ENCODE data around the gene MPZL2.

DNA sequence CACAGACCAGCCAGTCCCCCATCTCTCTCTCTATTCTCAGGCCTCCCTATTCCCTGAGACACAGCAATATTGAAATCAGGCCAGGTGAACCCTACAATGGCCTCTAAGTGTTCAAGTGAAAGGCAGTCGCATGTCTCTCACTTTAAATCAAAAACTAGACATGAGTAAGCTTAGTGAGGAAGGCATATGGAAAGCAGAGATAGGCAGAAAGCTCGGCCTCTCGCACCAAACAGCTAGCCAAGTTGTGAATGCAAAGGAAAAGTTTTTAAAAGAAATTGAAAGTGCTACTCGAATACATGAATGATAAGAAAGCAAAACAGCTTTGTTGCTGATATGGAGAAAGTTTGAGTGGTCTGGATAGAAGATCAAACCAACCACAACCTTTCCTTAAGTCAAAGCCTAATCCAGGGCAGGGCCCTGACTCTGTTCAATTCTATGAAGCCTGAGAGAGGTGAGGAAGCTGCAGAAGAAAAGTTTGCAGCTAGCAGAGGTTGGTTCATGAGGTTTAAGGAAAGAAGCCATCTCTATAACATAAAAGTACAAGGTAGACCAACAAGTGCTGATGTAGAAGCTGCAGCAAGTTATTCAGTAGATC lies 19.8 kb upstream of the MPZL2 start:
- TF ChIP-seq, protein P1, sequence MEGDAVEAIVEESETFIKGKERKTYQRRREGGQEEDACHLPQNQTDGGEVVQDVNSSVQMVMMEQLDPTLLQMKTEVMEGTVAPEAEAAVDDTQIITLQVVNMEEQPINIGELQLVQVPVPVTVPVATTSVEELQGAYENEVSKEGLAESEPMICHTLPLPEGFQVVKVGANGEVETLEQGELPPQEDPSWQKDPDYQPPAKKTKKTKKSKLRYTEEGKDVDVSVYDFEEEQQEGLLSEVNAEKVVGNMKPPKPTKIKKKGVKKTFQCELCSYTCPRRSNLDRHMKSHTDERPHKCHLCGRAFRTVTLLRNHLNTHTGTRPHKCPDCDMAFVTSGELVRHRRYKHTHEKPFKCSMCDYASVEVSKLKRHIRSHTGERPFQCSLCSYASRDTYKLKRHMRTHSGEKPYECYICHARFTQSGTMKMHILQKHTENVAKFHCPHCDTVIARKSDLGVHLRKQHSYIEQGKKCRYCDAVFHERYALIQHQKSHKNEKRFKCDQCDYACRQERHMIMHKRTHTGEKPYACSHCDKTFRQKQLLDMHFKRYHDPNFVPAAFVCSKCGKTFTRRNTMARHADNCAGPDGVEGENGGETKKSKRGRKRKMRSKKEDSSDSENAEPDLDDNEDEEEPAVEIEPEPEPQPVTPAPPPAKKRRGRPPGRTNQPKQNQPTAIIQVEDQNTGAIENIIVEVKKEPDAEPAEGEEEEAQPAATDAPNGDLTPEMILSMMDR (conservative IDR thresholded peaks at IDR 0.05; ENCODE audit: low read depth in 2 of 2), result no peak
- TF ChIP-seq CREB1 (CRISPR knock-in tag; IDR thresholded peaks at IDR 0.05; ENCODE audit: low read depth), result no peak
- TF ChIP-seq STAT1 (IDR thresholded peaks at IDR 0.05; ENCODE audit: unreplicated experiment), result no peak
